Measurements from ENCODE around the gene ACBD6. TPM values are rescaled to one million over a fixed set of nuclear protein-coding genes. Genes with fewer than 3 reads are reported as not detected.
"Not testable (repeated sequence)": the region's sequence is repeated elsewhere in the genome, so short reads cannot be mapped to it uniquely, and the experiment has no call there.

ACBD6 gene
- total RNA-seq (10 to 100 TPM; 15.0 to 20.7 (median 16.2) TPM), polyA plus RNA-seq (10 to 100 TPM; 23.0 to 25.1 TPM)

- intact Hi-C loops (cut with DNase I): no loop called here
- Histone ChIP-seq H3K36me3 (no peaks in the 10 kb centered on the region), H3K27ac (peak within 1 kb of the TSS; percentile 85 to 95 (median 90)), H3K9me3 (no peaks in the 10 kb centered on the region), H3K4me1 (peaks cover 0 to 21% (median 12%) of the 10 kb centered on the region in 3 donors), H3K4me3 (peak within 1 kb of the TSS; percentile 82 to 96 (median 90)), H3K27me3 (no peaks in the 10 kb centered on the region)
- peak; percentile 87 to 93 (median 92) for ATAC-seq
- 0 to 1% methylated on average over 76 to 83 of the region's 83 CpGs for WGBS, 2 donors
- TF ChIP-seq CTCF (IDR thresholded peaks at IDR 0.05): no peak
- FAIRE-seq: no peak
- DNase-seq: peak; percentile 76 to 92 (median 82)
Measured at GRCh38 chr1:180502361-180503279, at the start of gene ACBD6. Gene ACBD6 (minus strand): TSS chr1:180502577. CDS start chr1:180502266, 311 bp downstream.

GRCh38 chr1:180551997-180552396 lies 49.6 kb upstream of the ACBD6 start:
- intact Hi-C loops (cut with DNase I): no loop called here
- DNase-seq (no peak), FAIRE-seq (no peak), ATAC-seq (no peak)
- Histone ChIP-seq H3K4me1 (no peaks in the 10 kb centered on the region), H3K27ac (no peak overlapping the region), H3K9me3 (no peaks in the 10 kb centered on the region), H3K4me3 (no peak overlapping the region), H3K27me3 (no peaks in the 10 kb centered on the region), H3K36me3 (no peaks in the 10 kb centered on the region)
- WGBS, 2 donors: 73 to 74% methylated on average over 1 of the region's 1 CpG
- no peak for TF ChIP-seq CTCF (IDR thresholded peaks at IDR 0.05)

- H3K27me3 ChIP-seq: no peaks in the 10 kb centered on the region
- 82 to 97% methylated on average over 3 of the region's 3 CpGs for WGBS, 2 donors
- intact Hi-C loops (cut with DNase I): no loop called here
- no peak for TF ChIP-seq CTCF (IDR thresholded peaks at IDR 0.05)
- no peaks in the 10 kb centered on the region for H3K36me3 ChIP-seq
- no peak overlapping the region for H3K27ac ChIP-seq
- no peaks in the 10 kb centered on the region for H3K4me1 ChIP-seq
- DNase-seq (no peak), ATAC-seq (no peak), FAIRE-seq (no peak)
- no peak overlapping the region for H3K4me3 ChIP-seq
- H3K9me3 ChIP-seq: no peaks in the 10 kb centered on the region
Measured at GRCh38 chr1:180550241-180550640, 47.9 kb upstream of the ACBD6 start.

GRCh38 chr1:180549770-180550169 lies 47.4 kb upstream of the ACBD6 start:
- DNase-seq; H3K36me3 ChIP-seq; ATAC-seq; intact Hi-C loops (cut with DNase I); H3K9me3 ChIP-seq; H3K4me3 ChIP-seq; FAIRE-seq; H3K4me1 ChIP-seq; H3K27ac ChIP-seq; H3K27me3 ChIP-seq: not testable (repeated sequence)
- WGBS, 2 donors: 94 to 98% methylated on average over 8 of the region's 8 CpGs

- peak in 2 of 4 donors; percentile 21 to 56 for ATAC-seq
- no peaks in the 10 kb centered on the region for H3K36me3 ChIP-seq
- DNase-seq: no peak
- TF ChIP-seq CTCF (IDR thresholded peaks at IDR 0.05): no peak
- H3K27ac ChIP-seq: no peak overlapping the region
- whole genome bisulfite sequencing, 2 donors: 88 to 90% methylated on average over 7 of the region's 7 CpGs
- intact Hi-C loops (cut with DNase I): no loop called here
- no peak for FAIRE-seq
- no peaks in the 10 kb centered on the region for H3K27me3 ChIP-seq
- no peak overlapping the region for H3K4me3 ChIP-seq
- H3K4me1 ChIP-seq: no peaks in the 10 kb centered on the region
- no peaks in the 10 kb centered on the region for H3K9me3 ChIP-seq
Measured at GRCh38 chr1:180548686-180549317, 46.4 kb upstream of the ACBD6 start.

Data from pancreas (tissue), 10 donors.